GM19467 (cell line): ENCODE results near the gene S100A6.
"Not testable (repeated sequence)": the region's sequence is repeated elsewhere in the genome, so short reads cannot be mapped to it uniquely, and the experiment has no call there.

Experiments
- ATAC-seq: cut with Tn5 transposase; IDR thresholded peaks from one replicate; pipeline ENCODE4 v1.9.1; 2021; ENCODE audit warnings: mild to moderate bottlenecking, moderate library complexity; ENCODE audit not compliant: unreplicated experiment

S100A6 gene

DNA sequence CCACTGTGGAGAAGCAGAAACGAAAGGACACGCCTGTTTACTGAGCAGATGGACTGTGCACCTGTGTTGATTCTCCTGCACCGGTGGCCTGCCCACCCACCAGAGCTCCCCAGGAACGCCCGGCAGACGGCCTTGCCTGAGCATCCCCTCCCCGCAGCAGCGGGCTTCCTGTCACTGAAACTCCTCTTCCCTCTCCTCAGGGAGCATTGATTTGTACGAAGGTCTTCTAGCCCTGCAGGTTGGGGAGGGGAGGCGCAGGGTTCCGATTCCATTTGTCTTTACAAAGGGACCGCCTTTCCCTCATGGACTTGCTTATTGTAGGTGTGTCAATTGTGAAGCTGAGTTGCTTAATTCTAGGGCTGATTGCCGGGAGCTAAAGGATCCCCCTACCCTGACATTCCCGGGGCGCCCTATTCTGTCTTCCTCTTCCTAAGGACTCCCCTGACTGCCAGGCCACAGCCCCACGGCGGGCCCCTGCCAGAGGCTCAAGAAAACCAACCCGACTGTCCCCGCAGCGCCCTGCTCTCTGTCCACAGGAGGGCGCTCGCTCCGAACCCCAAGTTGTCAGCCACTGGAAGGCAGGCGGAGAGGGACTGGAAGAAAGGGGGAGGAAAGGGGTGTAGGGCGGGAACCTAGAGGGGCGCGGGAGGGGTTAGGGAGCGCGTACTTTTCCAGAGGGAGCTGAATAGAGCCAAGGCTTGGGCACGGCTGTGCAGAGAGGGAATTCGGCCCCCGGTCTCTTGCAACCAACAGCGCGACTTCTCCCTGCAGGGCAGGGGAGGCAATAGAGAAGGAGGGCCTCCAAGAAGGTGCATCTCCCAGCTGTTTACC lies 2.8 kb downstream of the S100A6 start:
- no peak for ATAC-seq

- no peak for ATAC-seq
These were observed 3.6 kb downstream of the S100A6 start for GRCh38 chr1:153532181-153532580.

DNA sequence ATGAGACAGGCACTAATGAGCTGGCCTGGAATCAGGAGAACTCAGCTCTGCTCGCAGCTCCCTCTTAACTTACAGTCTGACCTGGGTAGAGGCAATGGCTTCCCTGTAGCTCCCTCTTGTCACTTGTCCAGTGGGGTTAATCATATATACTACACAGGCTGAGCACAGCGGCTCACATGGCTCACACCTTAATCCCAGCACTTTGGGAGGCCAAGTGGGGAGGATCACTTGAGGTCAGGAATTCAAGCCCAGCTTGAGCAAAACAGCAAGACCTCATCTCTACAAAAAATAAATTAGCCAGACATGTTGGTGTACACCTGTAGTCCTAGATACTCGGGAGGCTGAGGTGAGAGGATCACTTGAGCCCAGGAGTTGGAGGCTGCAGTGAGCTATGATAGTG lies 4.2 kb downstream of the S100A6 start:
- no peak for ATAC-seq

DNA sequence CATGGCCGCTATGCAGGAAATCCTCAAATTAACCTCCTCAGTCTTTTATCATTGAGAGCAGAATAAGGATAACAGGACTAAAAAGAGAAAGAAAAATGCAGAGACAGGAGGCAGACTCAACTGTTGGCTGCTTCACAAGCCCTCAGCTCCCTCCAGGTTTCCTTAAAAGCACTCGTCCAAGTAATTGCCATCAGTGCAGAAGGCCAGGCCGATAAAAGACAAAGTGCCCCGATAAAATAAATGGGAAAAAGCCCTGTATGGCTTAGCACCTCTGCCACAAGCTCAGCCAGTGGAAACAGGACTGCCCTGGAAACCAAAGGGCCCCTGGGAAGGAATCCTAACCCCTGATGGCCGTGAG lies 8.1 kb downstream of the S100A6 start:
- no peak for ATAC-seq

DNA sequence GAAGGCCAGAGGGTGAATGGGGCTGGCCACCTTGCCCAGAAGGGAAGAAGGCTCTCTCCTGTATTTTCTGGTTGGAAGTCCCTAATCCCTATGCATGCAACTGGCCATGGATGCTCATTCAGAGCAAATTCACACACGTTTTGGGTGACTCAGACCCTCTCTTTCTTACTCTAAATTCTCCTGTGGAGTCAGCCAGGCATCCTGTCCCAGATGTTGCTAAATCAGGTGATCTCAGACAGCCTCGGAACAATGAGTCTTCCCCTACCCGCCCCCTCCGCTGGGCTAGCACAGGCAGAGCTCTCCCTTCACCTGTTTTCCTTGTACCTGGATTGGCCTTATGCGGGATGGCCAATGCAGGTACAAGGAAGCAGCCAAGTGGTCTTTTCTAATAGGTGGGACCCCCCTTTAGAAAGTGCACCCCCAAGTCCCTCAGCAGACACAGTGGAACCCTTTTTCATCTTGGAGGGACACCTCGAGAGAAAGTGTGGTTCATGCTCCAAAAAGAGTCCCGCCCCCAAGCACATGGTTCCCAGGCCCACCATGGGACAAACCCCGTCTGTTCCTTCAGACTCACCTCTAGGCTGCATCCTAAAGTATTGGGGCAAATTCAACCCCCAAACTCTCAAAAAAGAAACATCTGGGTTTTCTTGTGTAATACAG lies 8.6 kb downstream of the S100A6 start:
- no peak for ATAC-seq

GRCh38 chr1:153526132-153526543 lies 9.7 kb downstream of the S100A6 start:
- ATAC-seq = no peak

DNA sequence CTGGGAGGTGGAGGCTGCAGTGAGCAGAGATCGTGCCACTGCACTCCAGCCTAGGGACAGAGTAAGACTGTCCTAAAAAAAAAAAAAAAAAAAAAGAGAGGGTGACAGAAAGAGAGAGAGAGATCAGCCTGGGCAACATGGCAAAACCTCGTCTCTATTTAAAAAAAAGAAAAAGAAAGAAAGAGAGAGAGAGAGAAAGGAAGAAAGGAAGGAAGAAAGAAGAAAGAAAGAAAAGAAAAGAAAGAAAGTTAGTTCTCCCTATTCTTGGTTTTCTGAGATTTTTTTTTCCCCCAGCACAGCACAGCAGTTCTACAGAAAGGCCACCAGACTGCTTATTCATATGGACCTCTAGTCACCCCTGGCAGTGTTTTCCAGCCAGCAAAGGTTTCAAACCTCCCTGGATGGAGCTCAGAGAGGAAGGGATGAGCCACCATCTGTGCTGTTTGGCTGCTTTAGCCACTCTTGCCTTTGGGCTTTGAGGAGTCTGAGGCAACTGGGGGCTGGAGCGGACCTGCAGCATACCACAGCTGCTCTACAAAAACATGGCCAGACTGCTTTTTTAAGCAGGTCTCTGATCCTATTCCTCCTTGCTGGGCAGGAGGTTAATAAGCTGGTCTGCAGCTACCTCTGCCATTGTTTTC lies 10.6 kb downstream of the S100A6 start:
- ATAC-seq = no peak

DNA sequence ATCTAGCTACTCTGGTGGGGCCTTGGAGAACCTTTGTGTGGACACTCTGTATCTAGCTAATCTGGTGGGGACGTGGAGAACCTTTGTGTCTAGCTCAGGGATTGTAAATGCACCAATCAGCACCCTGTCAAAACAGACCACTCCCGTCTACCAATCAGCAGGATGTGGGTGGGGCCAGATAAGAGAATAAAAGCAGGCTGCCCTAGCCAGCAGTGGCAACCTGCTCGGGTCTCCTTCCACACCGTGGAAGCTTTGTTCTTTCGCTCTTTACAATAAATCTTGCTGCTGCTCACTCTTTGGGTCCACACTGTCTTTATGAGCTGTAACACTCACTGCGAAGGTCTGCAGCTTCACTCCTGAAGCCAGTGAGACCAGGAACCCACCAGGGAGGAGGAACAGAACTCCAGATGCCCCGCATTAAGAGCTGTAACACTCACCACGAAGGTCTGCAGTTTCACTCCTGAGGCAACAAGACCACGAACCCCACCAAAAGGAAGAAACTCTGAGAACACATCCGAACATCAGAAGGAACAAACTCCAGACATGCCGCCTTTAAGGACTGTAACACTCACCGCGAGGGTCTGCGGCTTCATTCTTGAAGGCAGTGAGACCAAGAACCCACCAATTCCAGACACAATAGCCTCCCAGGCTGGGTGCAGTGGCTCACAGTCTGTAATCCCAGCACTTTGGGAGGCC lies 13.3 kb downstream of the S100A6 start:
- ATAC-seq = not testable (repeated sequence)

DNA sequence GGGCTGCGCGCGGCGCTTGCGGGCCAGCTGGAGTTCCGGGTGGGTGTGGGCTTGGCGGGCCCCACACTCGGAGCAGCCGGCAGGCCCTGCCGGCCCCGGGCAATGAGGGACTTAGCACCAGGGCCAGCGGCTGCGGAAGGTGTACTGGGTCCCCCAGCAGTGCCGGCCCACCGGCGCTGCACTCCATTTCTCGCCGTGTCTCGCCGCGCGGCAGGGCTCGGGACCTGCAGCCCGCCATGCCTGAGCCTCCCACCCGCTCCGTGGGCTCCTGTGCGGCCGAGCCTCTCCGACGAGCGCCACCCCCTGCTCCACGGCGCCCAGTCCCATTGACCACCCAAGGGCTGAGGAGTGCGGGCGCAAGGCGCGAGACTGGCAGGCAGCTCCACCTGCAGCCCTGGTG lies 14.0 kb downstream of the S100A6 start:
- ATAC-seq = not testable (repeated sequence)

GRCh38 chr1:153520818-153521476 lies 14.8 kb downstream of the S100A6 start:
- ATAC-seq = no peak

GRCh38 chr1:153520137-153520691 lies 15.6 kb downstream of the S100A6 start:
- not testable (repeated sequence) for ATAC-seq

DNA sequence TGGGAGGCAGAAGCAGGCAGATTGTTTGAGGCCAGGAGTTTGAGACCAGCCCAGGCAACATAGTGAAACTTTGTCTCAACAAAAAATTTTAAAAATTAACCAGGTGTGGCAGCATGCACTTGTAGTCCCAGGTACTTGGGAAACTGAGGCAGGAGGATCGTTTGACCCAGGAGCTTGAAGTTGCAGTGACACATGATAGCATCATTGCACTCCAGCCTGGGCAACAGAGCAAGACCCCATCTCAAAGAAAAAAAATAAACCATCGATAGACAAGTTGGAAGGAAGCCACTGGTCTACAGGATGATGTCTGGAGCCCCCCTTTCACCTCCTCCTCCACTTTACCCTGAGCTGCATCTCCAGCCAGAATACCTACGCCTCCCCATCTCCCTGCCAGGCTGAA lies 16.5 kb downstream of the S100A6 start:
- no peak for ATAC-seq

DNA sequence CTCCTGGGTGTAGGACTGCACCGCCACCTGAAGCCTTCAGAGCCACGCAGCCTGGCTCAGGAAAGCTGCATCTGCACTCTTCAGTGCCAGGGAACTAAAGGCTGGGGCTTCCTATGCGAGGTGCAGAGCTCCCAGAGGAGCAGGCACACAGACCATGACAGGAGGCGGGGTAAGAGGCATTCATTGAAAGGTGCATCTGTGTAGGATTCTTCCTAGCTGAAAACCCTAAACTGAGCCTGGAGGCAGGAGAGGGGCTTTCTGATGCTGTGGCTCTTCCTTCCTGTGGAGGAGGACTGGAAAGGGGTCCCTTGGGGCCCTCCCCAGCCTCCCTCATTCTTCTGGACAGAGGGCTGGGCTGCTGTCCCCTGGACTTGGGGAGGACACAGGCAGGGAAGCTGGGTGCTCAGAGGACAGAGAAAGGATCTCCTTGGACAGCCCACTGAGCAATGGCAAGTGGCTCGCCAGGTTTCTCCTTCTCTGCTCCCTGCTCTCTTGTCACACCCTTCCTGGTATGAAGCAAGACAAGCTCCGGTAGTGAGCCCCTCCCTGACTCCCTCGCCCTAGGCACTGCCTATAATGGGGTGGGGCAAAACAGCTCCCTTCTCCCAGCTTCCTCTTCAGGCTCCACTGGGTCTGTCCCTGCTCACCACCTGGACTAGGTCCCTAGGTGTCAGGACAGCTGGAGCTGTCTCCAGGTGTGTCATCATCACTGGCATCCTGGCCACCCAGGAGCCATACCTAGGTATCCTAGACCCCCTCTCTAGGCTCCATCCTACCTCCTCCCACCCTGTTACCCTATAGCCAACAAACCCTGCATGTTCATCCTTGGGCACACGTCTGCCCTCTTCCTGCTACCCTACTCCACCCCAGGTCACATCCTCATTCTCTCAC lies 20.0 kb downstream of the S100A6 start:
- no peak for ATAC-seq

DNA sequence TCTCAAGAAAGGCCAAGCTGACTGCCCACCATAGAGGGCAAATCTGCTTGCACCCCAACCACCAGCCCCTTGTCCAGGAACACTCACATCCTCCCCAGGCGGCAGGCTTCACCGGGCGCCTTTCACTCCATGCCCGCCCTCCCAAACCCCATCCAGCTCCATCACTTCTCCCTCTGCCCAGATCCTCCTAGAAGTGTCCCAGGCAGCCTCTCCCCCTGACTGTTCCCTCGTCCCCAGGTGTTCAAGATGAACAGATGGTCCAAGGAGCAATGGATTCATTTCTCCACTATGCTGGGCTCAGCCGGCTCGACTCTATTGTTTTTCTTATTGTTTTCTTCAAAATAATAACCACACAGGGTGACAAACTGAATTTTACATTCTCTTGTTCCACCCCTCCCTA lies 22.1 kb downstream of the S100A6 start:
- no peak for ATAC-seq

DNA sequence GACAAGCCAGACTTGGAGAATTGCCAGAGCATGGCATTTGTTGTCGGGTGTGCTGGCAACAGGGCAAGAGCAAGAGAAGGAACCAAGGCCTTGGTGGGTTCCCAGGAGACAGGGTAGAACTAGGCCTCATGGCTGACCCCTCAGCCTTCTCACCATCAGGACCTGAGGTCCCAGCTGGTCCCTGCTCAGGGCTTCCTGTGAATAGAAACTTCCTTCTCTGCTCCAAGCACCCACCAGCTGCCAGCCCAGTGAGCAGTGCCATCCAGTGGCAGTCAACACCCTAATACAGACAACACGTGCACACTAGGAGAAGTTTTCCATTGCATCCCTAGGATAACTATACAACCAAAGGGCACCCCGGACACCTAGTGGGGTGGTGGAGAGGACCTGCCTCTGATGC lies 22.8 kb downstream of the S100A6 start:
- ATAC-seq = no peak

DNA sequence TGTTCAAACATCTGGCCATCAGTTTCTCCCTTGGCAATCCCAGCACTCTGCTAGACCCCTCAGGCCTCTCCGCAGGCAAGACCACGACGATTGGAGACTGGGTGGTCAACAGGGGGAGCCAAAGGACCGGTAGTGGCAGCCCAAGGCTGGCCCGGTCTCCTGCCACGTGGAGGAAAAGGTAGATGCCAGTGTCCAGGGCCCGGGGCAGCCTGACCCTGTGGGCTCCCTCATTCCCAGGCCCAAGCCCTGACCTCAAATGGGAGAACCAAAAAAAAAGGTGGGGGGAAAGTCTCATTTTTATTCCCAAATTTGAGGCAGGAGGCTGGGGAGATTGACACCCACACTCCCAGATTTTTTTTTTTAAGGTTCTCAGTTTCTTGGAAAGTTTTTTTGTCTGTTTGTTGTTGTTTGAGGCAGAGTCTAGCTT lies 24.8 kb downstream of the S100A6 start:
- no peak for ATAC-seq

DNA sequence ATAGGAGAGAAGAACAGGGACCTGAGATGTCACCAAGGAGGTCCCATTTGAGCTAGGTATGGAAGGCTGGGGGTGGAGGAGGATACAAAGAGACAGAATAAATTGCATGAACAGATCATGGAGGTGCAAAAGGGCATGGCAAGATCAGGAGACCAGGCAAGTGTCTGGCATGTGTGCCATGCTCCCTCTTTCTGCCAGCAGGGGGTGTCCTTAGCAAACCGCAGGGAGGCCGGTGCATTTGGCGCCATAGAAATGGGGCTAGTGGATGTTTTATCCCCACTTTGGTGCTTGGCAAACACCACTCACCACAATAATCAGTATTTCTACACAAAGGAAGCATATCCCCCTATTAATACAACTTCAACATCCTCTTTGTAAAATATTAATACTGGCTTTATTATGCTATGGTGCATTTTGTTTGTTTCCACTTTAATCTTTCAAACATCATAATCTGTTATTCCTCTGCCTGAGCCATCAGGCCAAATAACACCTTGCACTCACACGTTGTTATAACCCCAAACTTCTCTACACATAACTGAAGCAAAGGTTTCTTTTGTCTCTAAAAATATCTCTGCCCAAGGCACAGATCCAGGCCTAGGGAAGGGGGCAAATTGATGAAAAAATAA lies 25.9 kb downstream of the S100A6 start:
- ATAC-seq = no peak

DNA sequence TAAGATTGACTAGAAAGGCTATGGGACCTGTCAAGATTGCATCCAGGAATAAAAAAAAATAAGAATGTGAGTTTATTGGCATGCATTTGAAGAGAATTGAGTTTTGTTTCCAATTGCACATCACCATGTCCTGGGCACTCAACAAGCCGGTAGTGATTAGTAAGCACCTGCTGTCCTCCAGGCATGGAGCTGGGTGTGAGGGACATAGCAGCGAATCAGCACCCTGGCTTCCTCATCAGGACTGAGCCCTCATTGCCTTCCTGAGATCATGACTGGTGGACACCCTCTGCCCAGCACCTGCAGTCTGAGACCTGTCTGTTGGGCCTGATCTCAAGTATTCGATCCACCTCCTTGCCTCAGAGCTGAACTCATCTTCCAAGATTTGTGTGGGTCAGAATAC lies 26.8 kb downstream of the S100A6 start:
- no peak for ATAC-seq

- no peak for ATAC-seq
These were observed 27.7 kb downstream of the S100A6 start for GRCh38 chr1:153507926-153508583.
